HCT116 (cell line): ENCODE data around the gene RTN4. TPM values are rescaled to one million over a fixed set of nuclear protein-coding genes. Genes with fewer than 3 reads are reported as not detected.

Source experiments
- ATAC-seq: fragments of 200-7000 bp; cut with Tn5 transposase; 2 replicates; pipeline ENCODE4 v1.9.1; 2020; ENCODE audit warnings: mild to moderate bottlenecking, moderate library complexity
- BruUV-seq: library from RNA; stranded (reverse); fragments of 400-500 nt; replicated peaks from 2 replicates; lab custom pipeline; 2021; lab: Mats Ljungman, UMichigan
- CTCF ChIA-PET: fragments of 300-600 bp; sonication (Branson Sonifier 250); formaldehyde crosslinking; loops from one replicate; lab custom pipeline; 2021; ENCODE audit warnings: antibody characterized with exemption; lab: Charles Lee
- POLR2A ChIA-PET: fragments of 300-600, 350-600 bp; sonication (Branson Sonifier 250); formaldehyde crosslinking; loops from one replicate; lab custom pipeline; 2021; ENCODE audit warnings: antibody characterized with exemption; lab: Charles Lee
- RAD21 ChIA-PET, 2 experiments: fragments of 300-600 bp; sonication (Branson Sonifier 250); formaldehyde crosslinking; loops; one replicate each; lab custom pipeline; 2023; ENCODE audit warnings: low total read pairs in 2 of 2; ENCODE audit not compliant: uncharacterized antibody in 2 of 2, unreplicated experiment in 2 of 2, low non-redundant PET in 1 of 2; lab: Charles Lee
- DNase-seq: peaks from one replicate; pipeline ENCODE4 v3.0.0-alpha.2; 2010; ENCODE audit warnings: low read depth, low spot score
- H2AFZ ChIP-seq: fragments of 200-600 bp; shearing (Covaris generic), sonication (generic); 2 replicates; pipeline ENCODE4 v1.6.1; 2017; ENCODE audit warnings: low read depth, mixed run types, mixed read lengths, antibody characterized with exemption, low read length; ENCODE audit not compliant: poor library complexity, severe bottlenecking
- H3K27ac ChIP-seq: 2 replicates; pipeline ENCODE4 v1.5.1; 2012; ENCODE audit warnings: low read depth, low read length
- H3K27me3 ChIP-seq: fragments of 200-600 bp; sonication (generic); 2 replicates; pipeline ENCODE4 v1.6.1; 2016; ENCODE audit warnings: mixed run types, low read length, mixed read lengths; ENCODE audit not compliant: insufficient read depth
- H3K36me3 ChIP-seq, 2 experiments: fragments of 200-500 bp in 1 of 2; fragments of 200-600 bp in 1 of 2; sonication (Bioruptor generic) in 1 of 2; sonication (generic) in 1 of 2; 2 replicates each; pipeline versions ENCODE4 v1.5.1 to v1.6.1; 2014 to 2016; ENCODE audit warnings: low read length in 2 of 2, inconsistent platforms in 1 of 2, mixed read lengths in 1 of 2, mixed run types in 1 of 2; ENCODE audit not compliant: insufficient read depth in 2 of 2, control insufficient read depth in 1 of 2
- H3K4me1 ChIP-seq, 2 experiments: fragments of 200-600 bp in 1 of 2; sonication (generic) in 1 of 2; 2 replicates each; pipeline versions ENCODE4 v1.5.1 to v1.6.1; 2012 to 2017; ENCODE audit warnings: low read length in 2 of 2, inconsistent platforms in 1 of 2, mild to moderate bottlenecking in 1 of 2, mixed read lengths in 1 of 2, mixed run types in 1 of 2, moderate library complexity in 1 of 2; ENCODE audit not compliant: insufficient read depth in 2 of 2, control insufficient read depth in 1 of 2
- H3K4me2 ChIP-seq: fragments of 200-600 bp; sonication (generic); 2 replicates; pipeline ENCODE4 v1.6.1; 2017; ENCODE audit warnings: mixed run types, low read length, mixed read lengths
- H3K4me3 ChIP-seq, 2 experiments: fragments of 200-600 bp in 1 of 2; sonication (generic) in 1 of 2; replicated peaks in 1 of 2; 2 replicates each; pipeline ENCODE4 v1.5.1; 2011 to 2016; ENCODE audit warnings: low read length in 2 of 2, control low read depth in 1 of 2, low read depth in 1 of 2, mild to moderate bottlenecking in 1 of 2, mixed read lengths in 1 of 2, mixed run types in 1 of 2
- H3K79me2 ChIP-seq: fragments of 200-600 bp; sonication (generic); 2 replicates; pipeline ENCODE4 v1.6.1; 2017; ENCODE audit warnings: mild to moderate bottlenecking, mixed run types, low read length, moderate library complexity, mixed read lengths; ENCODE audit not compliant: insufficient read depth
- H3K9ac ChIP-seq: fragments of 200-600 bp; sonication (generic); 2 replicates; pipeline ENCODE4 v1.6.1; 2016; ENCODE audit warnings: low read length, mixed read lengths
- H3K9me2 ChIP-seq: fragments of 200-600 bp; sonication (generic), shearing (Covaris generic); 2 replicates; pipeline ENCODE4 v1.6.1; 2017; ENCODE audit warnings: mixed run types, mild to moderate bottlenecking, moderate library complexity; ENCODE audit not compliant: insufficient read depth
- H3K9me3 ChIP-seq, 2 experiments: fragments of 200-500 bp in 1 of 2; fragments of 200-600 bp in 1 of 2; sonication (Bioruptor generic) in 1 of 2; sonication (generic) in 1 of 2; 2 replicates each; pipeline ENCODE4 v1.6.1; 2014 to 2017; ENCODE audit warnings: low read length in 2 of 2, mixed read lengths in 2 of 2, inconsistent platforms in 1 of 2, low read depth in 1 of 2, mild to moderate bottlenecking in 1 of 2, mixed run types in 1 of 2, moderate library complexity in 1 of 2; ENCODE audit not compliant: control insufficient read depth in 1 of 2, insufficient read depth in 1 of 2
- H4K20me1 ChIP-seq: fragments of 200-600 bp; sonication (generic), shearing (Covaris generic); 2 replicates; pipeline ENCODE4 v1.6.1; 2017; ENCODE audit warnings: mixed run types, mild to moderate bottlenecking, moderate library complexity; ENCODE audit not compliant: insufficient read depth
- CBX3 ChIP-seq: IDR thresholded peaks from 2 replicates; pipeline ENCODE4 v1.6.1; 2012; ENCODE audit warnings: low read depth
- CEBPB ChIP-seq: IDR thresholded peaks from 2 replicates; pipeline ENCODE4 v1.6.1; 2012; ENCODE audit warnings: low read depth
- EGR1 ChIP-seq: IDR thresholded peaks from 2 replicates; pipeline ENCODE4 v1.6.1; 2012; ENCODE audit warnings: low read depth
- ELF1 ChIP-seq: IDR thresholded peaks from 2 replicates; pipeline ENCODE4 v1.6.1; 2012; ENCODE audit warnings: low read depth, borderline replicate concordance
- EZH2 ChIP-seq: fragments of 200-600 bp; sonication (generic); IDR thresholded peaks from 2 replicates; pipeline ENCODE4 v1.6.1; 2017; ENCODE audit warnings: antibody characterized with exemption, mixed run types
- EZH2phosphoT487 ChIP-seq: fragments of 200-600 bp; IDR thresholded peaks from 2 replicates; pipeline ENCODE4 v1.6.1; 2018; ENCODE audit warnings: antibody characterized with exemption, borderline replicate concordance
- JUND ChIP-seq: IDR thresholded peaks from 2 replicates; pipeline ENCODE4 v1.6.1; 2012
- POLR2A ChIP-seq: IDR thresholded peaks from 2 replicates; pipeline ENCODE4 v1.7.0; 2011; ENCODE audit warnings: borderline replicate concordance; ENCODE audit not compliant: insufficient read depth, insufficient read length; ENCODE audit errors: extremely low read depth
- POLR2AphosphoS5 ChIP-seq: IDR thresholded peaks from 2 replicates; pipeline ENCODE4 v1.6.1; 2011; ENCODE audit warnings: mild to moderate bottlenecking, low read depth, low read length, moderate library complexity
- REST ChIP-seq: IDR thresholded peaks from 2 replicates; pipeline ENCODE4 v1.6.1; 2012; ENCODE audit warnings: low read depth
- SP1 ChIP-seq: IDR thresholded peaks from 2 replicates; pipeline ENCODE4 v1.6.1; 2012; ENCODE audit warnings: low read depth
- SRF ChIP-seq: IDR thresholded peaks from 2 replicates; pipeline ENCODE4 v1.6.1; 2012; ENCODE audit warnings: low read depth
- TCF7L2 ChIP-seq: IDR thresholded peaks from 2 replicates; pipeline ENCODE4 v1.7.0; 2011; ENCODE audit warnings: borderline replicate concordance, inconsistent platforms; ENCODE audit not compliant: insufficient read depth, insufficient read length; ENCODE audit errors: extremely low read depth
- YY1 ChIP-seq: IDR thresholded peaks from 2 replicates; pipeline ENCODE4 v1.6.1; 2011; ENCODE audit warnings: low read length, low read depth, moderate library complexity, mild to moderate bottlenecking; ENCODE audit not compliant: insufficient replicate concordance; ENCODE audit errors: extremely low read depth
- ZBTB33 ChIP-seq: IDR thresholded peaks from 2 replicates; pipeline ENCODE4 v1.6.1; 2011; ENCODE audit warnings: mild to moderate bottlenecking, low read length, moderate library complexity; ENCODE audit not compliant: insufficient replicate concordance; ENCODE audit errors: extremely low read depth
- ZFX ChIP-seq: fragments of 450-650 bp; IDR thresholded peaks from 2 replicates; pipeline ENCODE4 v1.6.1; 2017
- ZNF274 ChIP-seq: fragments of 200-500 bp; sonication (Bioruptor generic); IDR thresholded peaks from 2 replicates; pipeline ENCODE4 v1.6.1; 2014; ENCODE audit warnings: mild to moderate bottlenecking, low read depth, low read length, inconsistent platforms
- intact Hi-C: fragments of 100-400 bp; cut with micrococcal nuclease; formaldehyde crosslinking; loops from 2 replicates; pipeline ENCODE4 v1.10.0; 2022
- total RNA-seq: library from RNA; stranded (reverse); gene quantifications from one replicate; pipeline ENCODE4 v1.2.1, GENCODE V29; 2021; ENCODE audit not compliant: unreplicated experiment

The RTN4 gene
- total RNA-seq, 1 experiment from 2014 or later: 221 TPM

GRCh38 chr2:54925022-54925421 is 125.2 kb downstream of the RTN4 start (continued):
- TF ChIP-seq ZBTB33: no peak
- no peak for TF ChIP-seq JUND

- RAD21 ChIA-PET: no interaction called here
- POLR2A ChIA-PET: no interaction called here
- ATAC-seq: no peak
These were observed 126.1 kb downstream of the RTN4 start for GRCh38 chr2:54924121-54924520.

More at GRCh38 chr2:54924121-54924520, 126.1 kb downstream of the RTN4 start:
- Histone ChIP-seq H3K9me2 (no peaks in the 10 kb centered on the region), H3K36me3 (no peaks in the 10 kb centered on the region), H3K79me2 (no peaks in the 10 kb centered on the region), H2AFZ (no peak overlapping the region), H3K4me3 (no peak overlapping the region), H3K4me2 (no peak overlapping the region), H3K27ac (no peak overlapping the region), H3K27me3 (no peaks in the 10 kb centered on the region), H3K4me1 (no peaks in the 10 kb centered on the region), H3K9ac (no peak overlapping the region), H4K20me1 (no peaks in the 10 kb centered on the region), H3K9me3 (peaks cover 5 to 6% of the 10 kb centered on the region in 2 experiments; a peak in 1 of 4 replicates)
- no peak for DNase-seq
- no TSS peak for BruUV-seq
- CTCF ChIA-PET: no interaction called here
- intact Hi-C loops: no loop called here
- TF ChIP-seq TCF7L2 (no peak), CEBPB (no peak), YY1 (no peak), CBX3 (no peak), EZH2 (no peak), EZH2phosphoT487 (no peak), JUND (no peak), ZNF274 (no peak), SRF (no peak), POLR2AphosphoS5 (no peak), EGR1 (no peak), POLR2A (no peak), ZFX (no peak), REST (no peak), SP1 (no peak), ELF1 (no peak)
